ENCODE data around the gene KRT6C.

DNA sequence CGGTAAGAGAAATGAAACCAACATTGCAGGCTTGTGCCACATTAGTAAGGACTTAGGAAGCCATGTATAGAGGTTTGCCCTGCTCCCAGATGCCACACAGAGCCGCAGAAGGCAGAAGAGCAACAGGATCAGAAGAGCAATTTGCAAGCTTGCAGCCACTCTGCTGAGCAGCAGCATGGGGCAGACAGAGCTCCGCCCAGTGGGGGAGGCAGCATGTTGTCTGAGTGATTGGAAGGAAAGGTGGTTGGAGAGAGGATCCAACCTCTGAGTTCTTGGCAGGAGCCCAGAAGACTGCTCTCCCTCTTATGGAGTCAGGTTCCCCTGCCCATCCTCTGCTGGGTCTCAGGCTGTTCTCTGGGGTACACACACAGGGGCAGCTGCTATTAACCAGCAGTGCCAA is 21.8 kb upstream of the KRT6C start:
- TF ChIP-seq, protein P1, sequence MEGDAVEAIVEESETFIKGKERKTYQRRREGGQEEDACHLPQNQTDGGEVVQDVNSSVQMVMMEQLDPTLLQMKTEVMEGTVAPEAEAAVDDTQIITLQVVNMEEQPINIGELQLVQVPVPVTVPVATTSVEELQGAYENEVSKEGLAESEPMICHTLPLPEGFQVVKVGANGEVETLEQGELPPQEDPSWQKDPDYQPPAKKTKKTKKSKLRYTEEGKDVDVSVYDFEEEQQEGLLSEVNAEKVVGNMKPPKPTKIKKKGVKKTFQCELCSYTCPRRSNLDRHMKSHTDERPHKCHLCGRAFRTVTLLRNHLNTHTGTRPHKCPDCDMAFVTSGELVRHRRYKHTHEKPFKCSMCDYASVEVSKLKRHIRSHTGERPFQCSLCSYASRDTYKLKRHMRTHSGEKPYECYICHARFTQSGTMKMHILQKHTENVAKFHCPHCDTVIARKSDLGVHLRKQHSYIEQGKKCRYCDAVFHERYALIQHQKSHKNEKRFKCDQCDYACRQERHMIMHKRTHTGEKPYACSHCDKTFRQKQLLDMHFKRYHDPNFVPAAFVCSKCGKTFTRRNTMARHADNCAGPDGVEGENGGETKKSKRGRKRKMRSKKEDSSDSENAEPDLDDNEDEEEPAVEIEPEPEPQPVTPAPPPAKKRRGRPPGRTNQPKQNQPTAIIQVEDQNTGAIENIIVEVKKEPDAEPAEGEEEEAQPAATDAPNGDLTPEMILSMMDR (IDR thresholded peaks at IDR 0.05; ENCODE audit: insufficient read depth, low read length, poor library complexity, severe bottlenecking) = no peak
- TF ChIP-seq EZH2phosphoT487 (conservative IDR thresholded peaks at IDR 0.05; ENCODE audit: low read length) = no peak
